Fibroblast of lung (primary cell): ENCODE results near the gene RPAP3.

Source experiments
- CTCF ChIP-seq, 2 donors: IDR thresholded peaks in 1 of 2; conservative IDR thresholded peaks in 1 of 2; 1 replicate in 1 of 2; 2 replicates in 1 of 2; pipeline ENCODE4 v1.5.1; 2011 to 2012; ENCODE audit warnings: low read length in 2 of 2, control low read depth in 1 of 2, inconsistent platforms in 1 of 2, low read depth in 1 of 2, mild to moderate bottlenecking in 1 of 2
- EZH2 ChIP-seq: IDR thresholded peaks from 2 replicates; pipeline ENCODE4 v1.5.1; 2012; ENCODE audit warnings: low read length, control low read depth, mild to moderate bottlenecking; ENCODE audit errors: missing control alignments

GRCh38 chr12:47752552-47752951, 46.7 kb upstream of the RPAP3 start:
- no peak for TF ChIP-seq CTCF (conservative IDR thresholded peaks at IDR 0.05 in 1 of 2, IDR thresholded peaks at IDR 0.05 in 1 of 2; ENCODE audit: low read depth in 1 of 2, low read length in 2 of 2)
- TF ChIP-seq EZH2: no peak
